Spinal cord (tissue), 10 donors: ENCODE results near the gene MUTYH. TPM values are rescaled to one million over a fixed set of nuclear protein-coding genes. Genes with fewer than 3 reads are reported as not detected.
A peak's percentile ranks its signal among the peaks of the same experiment; 100 is the strongest.

ENCODE experiments used
- DNase-seq, 6 donors: peaks; one replicate each; pipeline versions ENCODE4 v3.0.0 to v3.0.0-alpha.2; 2013 to 2015; ENCODE audit warnings: low spot score in 6 of 6, low read depth in 4 of 6
- H3K27ac ChIP-seq: one replicate; pipeline ENCODE4 v1.5.1; 2013; ENCODE audit warnings: low read depth, low read length, control low read depth
- H3K27me3 ChIP-seq: one replicate; pipeline ENCODE4 v1.6.1; 2013; ENCODE audit warnings: low read length; ENCODE audit not compliant: control insufficient read depth, insufficient read depth
- H3K36me3 ChIP-seq: one replicate; pipeline ENCODE4 v1.6.1; 2013; ENCODE audit warnings: low read length; ENCODE audit not compliant: control insufficient read depth, insufficient read depth
- H3K4me1 ChIP-seq: one replicate; pipeline ENCODE4 v1.6.1; 2013; ENCODE audit warnings: low read length; ENCODE audit not compliant: control insufficient read depth, insufficient read depth
- H3K4me3 ChIP-seq: one replicate; pipeline ENCODE4 v1.5.1; 2013; ENCODE audit warnings: low read depth, low read length, control low read depth
- H3K9me3 ChIP-seq: one replicate; pipeline ENCODE4 v1.6.1; 2013; ENCODE audit warnings: low read length; ENCODE audit not compliant: control insufficient read depth, insufficient read depth
- WGBS: methylation state at CpG from one replicate; pipeline ENCODE4 v1.1.5; 2013; ENCODE audit warnings: missing lambda C conversion rate; ENCODE audit not compliant: insufficient coverage; 5-methylcytosine and 5-hydroxymethylcytosine counted together
- polyA plus RNA-seq, 2 donors: library from polyadenylated mRNA; unstranded; fragments of 120-200 nt; gene quantifications; one replicate each; pipeline ENCODE4 v1.2.1, GENCODE V29; 2013; ENCODE audit not compliant: insufficient read length in 2 of 2
- total RNA-seq, 2 donors: library from RNA; depleted of rRNA in 1 of 2; stranded (reverse); fragments of 120-200 nt in 1 of 2; fragments of >200 nt in 1 of 2; gene quantifications; one replicate each; pipeline versions ENCODE4 v1.2.3 to v1.2.4, GENCODE V29; 2013 to 2014
- donor health status: healthy.

MUTYH gene
- total and polyA plus RNA-seq, 4 donors = 13.2 to 55.7 (median 38.1) TPM

GRCh38 chr1:45354838-45355237 lies 14.6 kb upstream of the MUTYH start:
- WGBS = 90% methylated on average over 2 of the region's 4 CpGs
- no peaks in the 10 kb centered on the region for H3K4me1 ChIP-seq

GRCh38 chr1:45353685-45354084 lies 13.4 kb upstream of the MUTYH start:
- H3K36me3 ChIP-seq = no peaks in the 10 kb centered on the region
- WGBS = 92% methylated on average over 1 of the region's 2 CpGs
- no peak overlapping the region for H3K27ac ChIP-seq
- peaks cover 6% of the 10 kb centered on the region for H3K4me1 ChIP-seq
- DNase-seq = no peak
- no peaks in the 10 kb centered on the region for H3K27me3 ChIP-seq
- H3K9me3 ChIP-seq = no peaks in the 10 kb centered on the region
- no peak overlapping the region for H3K4me3 ChIP-seq

More at GRCh38 chr1:45354838-45355237, 14.6 kb upstream of the MUTYH start:
- Histone ChIP-seq H3K27ac (no peak overlapping the region), H3K4me3 (no peak overlapping the region), H3K9me3 (no peaks in the 10 kb centered on the region), H3K27me3 (no peaks in the 10 kb centered on the region), H3K36me3 (no peaks in the 10 kb centered on the region)
- no peak for DNase-seq

GRCh38 chr1:45351508-45351907 lies 11.3 kb upstream of the MUTYH start:
- Histone ChIP-seq H3K4me1 (peaks cover 16% of the 10 kb centered on the region), H3K27me3 (no peaks in the 10 kb centered on the region), H3K27ac (no peak overlapping the region), H3K36me3 (peaks cover 3% of the 10 kb centered on the region), H3K4me3 (no peak overlapping the region), H3K9me3 (no peaks in the 10 kb centered on the region)
- WGBS = 83% methylated on average over 3 of the region's 5 CpGs
- DNase-seq = no peak

- H3K4me1 ChIP-seq = peaks cover 16% of the 10 kb centered on the region
- no peak overlapping the region for H3K27ac ChIP-seq
- WGBS = 71% methylated on average over 3 of the region's 3 CpGs
- DNase-seq = peak in 2 of 6 donors; percentile 6 to 24
- peaks cover 15% of the 10 kb centered on the region for H3K36me3 ChIP-seq
- no peak overlapping the region for H3K4me3 ChIP-seq
- H3K27me3 ChIP-seq = no peaks in the 10 kb centered on the region
- H3K9me3 ChIP-seq = no peaks in the 10 kb centered on the region
Observed at GRCh38 chr1:45348966-45349677, 8.9 kb upstream of the MUTYH start.

GRCh38 chr1:45348609-45348965 lies 8.3 kb upstream of the MUTYH start:
- Histone ChIP-seq H3K4me3 (no peak overlapping the region), H3K27ac (no peak overlapping the region), H3K9me3 (no peaks in the 10 kb centered on the region), H3K4me1 (peaks cover 16% of the 10 kb centered on the region), H3K36me3 (peaks cover 16% of the 10 kb centered on the region), H3K27me3 (no peaks in the 10 kb centered on the region)
- WGBS = 25% methylated on average over 1 of the region's 1 CpG
- DNase-seq = no peak

- H3K4me3 ChIP-seq = no peak overlapping the region
- H3K27me3 ChIP-seq = no peaks in the 10 kb centered on the region
- H3K27ac ChIP-seq = no peak overlapping the region
- peaks cover 22% of the 10 kb centered on the region for H3K36me3 ChIP-seq
- no peaks in the 10 kb centered on the region for H3K9me3 ChIP-seq
- peaks cover 16% of the 10 kb centered on the region for H3K4me1 ChIP-seq
- WGBS = no CpG with 5 or more reads among the region's 2 CpGs
- no peak for DNase-seq
Observed at GRCh38 chr1:45348020-45348419, 7.8 kb upstream of the MUTYH start.

- DNase-seq = no peak
Observed at GRCh38 chr1:45346473-45346872, 6.2 kb upstream of the MUTYH start.

GRCh38 chr1:45345014-45345413 lies 4.8 kb upstream of the MUTYH start:
- 96% methylated on average over 13 of the region's 13 CpGs for WGBS
- Histone ChIP-seq H3K27me3 (no peaks in the 10 kb centered on the region), H3K27ac (no peak overlapping the region), H3K4me3 (no peak overlapping the region), H3K4me1 (peaks cover 30% of the 10 kb centered on the region), H3K9me3 (no peaks in the 10 kb centered on the region), H3K36me3 (peaks cover 41% of the 10 kb centered on the region)
- no peak for DNase-seq

More at GRCh38 chr1:45346473-45346872, 6.2 kb upstream of the MUTYH start:
- Histone ChIP-seq H3K27me3 (no peaks in the 10 kb centered on the region), H3K4me1 (peaks cover 19% of the 10 kb centered on the region), H3K4me3 (no peak overlapping the region), H3K36me3 (peaks cover 37% of the 10 kb centered on the region), H3K27ac (no peak overlapping the region), H3K9me3 (no peaks in the 10 kb centered on the region)
- WGBS = no CpG with 5 or more reads among the region's 2 CpGs

- Histone ChIP-seq H3K4me3 (no peak overlapping the region), H3K27ac (no peak overlapping the region), H3K9me3 (no peaks in the 10 kb centered on the region), H3K4me1 (peaks cover 32% of the 10 kb centered on the region), H3K36me3 (peaks cover 41% of the 10 kb centered on the region), H3K27me3 (no peaks in the 10 kb centered on the region)
- 96% methylated on average over 2 of the region's 2 CpGs for WGBS
- no peak for DNase-seq
Observed at GRCh38 chr1:45344499-45344898, 4.3 kb upstream of the MUTYH start.

- WGBS = 28% methylated on average over 2 of the region's 6 CpGs
- H3K4me3 ChIP-seq = peak overlapping the region; percentile 93
- DNase-seq = peak in 1 of 6 donors; percentile 16
- H3K4me1 ChIP-seq = peaks cover 25% of the 10 kb centered on the region
- no peaks in the 10 kb centered on the region for H3K27me3 ChIP-seq
- H3K9me3 ChIP-seq = no peaks in the 10 kb centered on the region
- H3K36me3 ChIP-seq = peaks cover 43% of the 10 kb centered on the region
- H3K27ac ChIP-seq = peak overlapping the region; percentile 40
Observed at GRCh38 chr1:45340816-45341466, 701 bp upstream of the MUTYH start.
